Posterior cingulate gyrus (tissue), 11 donors: Measurements from ENCODE around the gene SLC10A3.

Source experiments
- DNase-seq, 10 donors: peaks; one replicate each; pipeline versions ENCODE4 v3.0.0 to v3.0.0-alpha.2; 2020 to 2021; ENCODE audit warnings: mixed read lengths in 3 of 10
- intact Hi-C: fragments of 100-400 bp; cut with DNase I; formaldehyde crosslinking; loops from one replicate; pipeline ENCODE4 v1.15.1; 2023

SLC10A3 gene

GRCh38 chrX:154490414-154491083 lies at the start of gene SLC10A3:
Gene SLC10A3 (minus strand): TSS chrX:154490629. CDS start chrX:154488940, 1,689 bp downstream.
- peak; percentile 88 to 99 (median 92) for DNase-seq
- intact Hi-C loops = no loop called here

- intact Hi-C loops = no loop called here
- no peak for DNase-seq
These were observed 48.6 kb upstream of the SLC10A3 start for GRCh38 chrX:154539077-154539476.

- peak in 1 of 10 donors; percentile 78 for DNase-seq
- intact Hi-C loops = no loop called here
These were observed 45.5 kb upstream of the SLC10A3 start for GRCh38 chrX:154535892-154536291.

- intact Hi-C loops = loop anchor here (5.0 kb wide), 1 partner anchor 137 kb away; the partner anchor contains the start of gene RPL10
- peak; percentile 82 to 99 (median 92) for DNase-seq
These were observed 44.3 kb upstream of the SLC10A3 start for GRCh38 chrX:154534526-154535322.

- no peak for DNase-seq
- intact Hi-C loops = loop anchor here (5.0 kb wide), 1 partner anchor 135 kb away; the partner anchor contains the start of gene RPL10
These were observed 42.3 kb upstream of the SLC10A3 start for GRCh38 chrX:154532690-154533089.

- intact Hi-C loops = loop anchor here (5.0 kb wide), 1 partner anchor 134 kb away; the partner anchor contains the start of gene RPL10
- DNase-seq = no peak
These were observed 41.2 kb upstream of the SLC10A3 start for GRCh38 chrX:154531626-154532025.

GRCh38 chrX:154530286-154530685 lies 39.9 kb upstream of the SLC10A3 start:
- DNase-seq = no peak
- intact Hi-C loops = loop anchor here (5.0 kb wide), 1 partner anchor 133 kb away; the partner anchor contains the start of gene RPL10

- intact Hi-C loops = no loop called here
- DNase-seq = no peak
These were observed 38.8 kb upstream of the SLC10A3 start for GRCh38 chrX:154529206-154529612.

GRCh38 chrX:154526901-154527675 lies 36.7 kb upstream of the SLC10A3 start:
- intact Hi-C loops = no loop called here
- peak; percentile 49 to 96 (median 72) for DNase-seq

GRCh38 chrX:154525606-154526490 lies 35.4 kb upstream of the SLC10A3 start:
- intact Hi-C loops = no loop called here
- no peak for DNase-seq

- intact Hi-C loops = no loop called here
- DNase-seq = no peak
These were observed 29.0 kb upstream of the SLC10A3 start for GRCh38 chrX:154519389-154519788.

GRCh38 chrX:154517101-154517781 lies 26.8 kb upstream of the SLC10A3 start:
- intact Hi-C loops = no loop called here
- peak in 2 of 10 donors; percentile 80 to 85 for DNase-seq

- DNase-seq = peak in 1 of 10 donors; percentile 43
- intact Hi-C loops = no loop called here
These were observed 26.2 kb upstream of the SLC10A3 start for GRCh38 chrX:154516656-154517100.

- DNase-seq = peak; percentile 88 to 99 (median 94)
- intact Hi-C loops = no loop called here
These were observed 25.7 kb upstream of the SLC10A3 start, which contains the start of gene FAM3A for GRCh38 chrX:154515966-154516655. Gene FAM3A (minus strand): TSS chrX:154516232. CDS start chrX:154515772, 460 bp downstream.

GRCh38 chrX:154515090-154515965 lies 24.9 kb upstream of the SLC10A3 start:
- intact Hi-C loops = no loop called here
- DNase-seq = peak in 2 of 10 donors; percentile 83 to 85

- DNase-seq = no peak
- intact Hi-C loops = no loop called here
These were observed 23.3 kb upstream of the SLC10A3 start for GRCh38 chrX:154513716-154514115.

GRCh38 chrX:154512879-154513553 lies 22.6 kb upstream of the SLC10A3 start:
- peak in 2 of 10 donors; percentile 40 to 53 for DNase-seq
- intact Hi-C loops = no loop called here
